HG02840 (cell line): Measurements from ENCODE around the gene NSL1.

Experiments
- ATAC-seq: cut with Tn5 transposase; IDR thresholded peaks from one replicate; pipeline ENCODE4 v1.9.1; 2021; ENCODE audit warnings: mild to moderate bottlenecking, moderate library complexity, moderate number of reproducible peaks; ENCODE audit not compliant: unreplicated experiment, low FRiP score

The NSL1 gene

GRCh38 chr1:212689196-212689725 is 102.3 kb downstream of the NSL1 start:
- ATAC-seq = no peak

- ATAC-seq = no peak
Observed at GRCh38 chr1:212688341-212689047, 103.1 kb downstream of the NSL1 start.

GRCh38 chr1:212687811-212688210 is 103.8 kb downstream of the NSL1 start:
- ATAC-seq = no peak

GRCh38 chr1:212686591-212686990 is 105.0 kb downstream of the NSL1 start:
- no peak for ATAC-seq

GRCh38 chr1:212686069-212686468 is 105.5 kb downstream of the NSL1 start:
- ATAC-seq = no peak

GRCh38 chr1:212685429-212685828 is 106.1 kb downstream of the NSL1 start:
- no peak for ATAC-seq

GRCh38 chr1:212684521-212685090 is 107.0 kb downstream of the NSL1 start:
- ATAC-seq = no peak

- ATAC-seq = no peak
Observed at GRCh38 chr1:212684076-212684475, 107.5 kb downstream of the NSL1 start.

- peak; percentile 53 for ATAC-seq
Observed at GRCh38 chr1:212683357-212683722, 108.2 kb downstream of the NSL1 start.

- no peak for ATAC-seq
Observed at GRCh38 chr1:212680680-212681389, 110.7 kb downstream of the NSL1 start.

GRCh38 chr1:212678456-212679410 is 112.8 kb downstream of the NSL1 start:
- ATAC-seq = peak; percentile 53

GRCh38 chr1:212677573-212677972 is 114.0 kb downstream of the NSL1 start:
- ATAC-seq = no peak

- no peak for ATAC-seq
Observed at GRCh38 chr1:212677136-212677535, 114.4 kb downstream of the NSL1 start.
